Ascending aorta (tissue), 2 donors: ENCODE results near the gene DENND1B. TPM values are rescaled to one million over a fixed set of nuclear protein-coding genes. Genes with fewer than 3 reads are reported as not detected.

Experiments
- DNase-seq, 2 donors: peaks; one replicate each; pipeline ENCODE4 v3.0.0-alpha.2; 2019; ENCODE audit warnings: low spot score in 2 of 2
- H3K27ac ChIP-seq, 2 donors: fragments of 200-600 bp; sonication (generic); one replicate each; pipeline ENCODE4 v1.5.1; 2016 to 2017; ENCODE audit warnings: mild to moderate bottlenecking in 1 of 2
- H3K27me3 ChIP-seq: fragments of 200-600 bp; sonication (generic); one replicate; pipeline ENCODE4 v1.5.1; 2017
- H3K36me3 ChIP-seq, 2 donors: fragments of 200-600 bp; sonication (generic); one replicate each; pipeline ENCODE4 v1.5.1; 2016
- H3K4me1 ChIP-seq, 2 donors: fragments of 200-600 bp; sonication (generic); one replicate each; pipeline ENCODE4 v1.5.1; 2016 to 2017; ENCODE audit warnings: mild to moderate bottlenecking in 1 of 2
- H3K4me3 ChIP-seq, 2 donors: fragments of 200-600 bp; sonication (generic); one replicate each; pipeline ENCODE4 v1.5.1; 2016 to 2017; ENCODE audit warnings: mild to moderate bottlenecking in 1 of 2
- H3K9me3 ChIP-seq, 2 donors: fragments of 200-600 bp; sonication (generic); one replicate each; pipeline ENCODE4 v1.5.1; 2016
- intact Hi-C: fragments of 100-400 bp; cut with DNase I; formaldehyde crosslinking; loops from one replicate; pipeline ENCODE4 v1.15.1; 2023
- total RNA-seq: library from RNA; depleted of rRNA; stranded (reverse); fragments of >200 nt; gene quantifications from one replicate; pipeline ENCODE4 v1.1.0, GENCODE V29; 2016
- TF ChIP-seq, protein P1 (sequence below), 3 experiments: fragments of 200-600 bp in 2 of 3; fragments of 450-650 bp in 1 of 3; sonication (generic) in 2 of 3; IDR thresholded peaks; one replicate each; pipeline ENCODE4 v1.5.1; 2016 to 2019; ENCODE audit warnings: antibody characterized with exemption in 3 of 3, mild to moderate bottlenecking in 1 of 3, moderate library complexity in 1 of 3

The DENND1B gene
- total RNA-seq, 1 donor from 2014 or later, result 12.2 TPM

DNA sequence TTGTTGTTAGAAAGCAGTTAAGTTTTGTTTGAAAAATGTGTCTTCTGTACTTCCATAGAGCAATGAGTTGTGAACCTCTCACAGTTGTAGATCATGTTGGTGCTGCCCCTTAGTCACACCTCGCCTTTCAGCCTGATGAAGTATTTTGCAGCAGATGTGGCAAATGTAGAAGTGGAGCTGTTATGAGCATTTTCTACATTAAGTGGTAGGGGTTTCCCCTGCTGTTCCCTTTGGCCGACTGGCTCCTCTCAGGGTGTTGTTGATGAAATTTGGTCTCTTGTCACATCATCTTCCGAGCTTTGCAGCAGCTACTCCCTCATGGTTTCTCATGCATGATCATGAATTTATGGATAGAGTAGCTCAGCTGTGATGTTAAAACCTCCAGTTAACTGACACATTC, 33.6 kb upstream of the DENND1B start:
- no peaks in the 10 kb centered on the region for H3K9me3 ChIP-seq
- no peak overlapping the region for H3K27ac ChIP-seq
- no peak for DNase-seq
- TF ChIP-seq, protein P1, sequence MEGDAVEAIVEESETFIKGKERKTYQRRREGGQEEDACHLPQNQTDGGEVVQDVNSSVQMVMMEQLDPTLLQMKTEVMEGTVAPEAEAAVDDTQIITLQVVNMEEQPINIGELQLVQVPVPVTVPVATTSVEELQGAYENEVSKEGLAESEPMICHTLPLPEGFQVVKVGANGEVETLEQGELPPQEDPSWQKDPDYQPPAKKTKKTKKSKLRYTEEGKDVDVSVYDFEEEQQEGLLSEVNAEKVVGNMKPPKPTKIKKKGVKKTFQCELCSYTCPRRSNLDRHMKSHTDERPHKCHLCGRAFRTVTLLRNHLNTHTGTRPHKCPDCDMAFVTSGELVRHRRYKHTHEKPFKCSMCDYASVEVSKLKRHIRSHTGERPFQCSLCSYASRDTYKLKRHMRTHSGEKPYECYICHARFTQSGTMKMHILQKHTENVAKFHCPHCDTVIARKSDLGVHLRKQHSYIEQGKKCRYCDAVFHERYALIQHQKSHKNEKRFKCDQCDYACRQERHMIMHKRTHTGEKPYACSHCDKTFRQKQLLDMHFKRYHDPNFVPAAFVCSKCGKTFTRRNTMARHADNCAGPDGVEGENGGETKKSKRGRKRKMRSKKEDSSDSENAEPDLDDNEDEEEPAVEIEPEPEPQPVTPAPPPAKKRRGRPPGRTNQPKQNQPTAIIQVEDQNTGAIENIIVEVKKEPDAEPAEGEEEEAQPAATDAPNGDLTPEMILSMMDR (IDR thresholded peaks at IDR 0.05), result no peak
- H3K4me1 ChIP-seq, result no peaks in the 10 kb centered on the region
- H3K27me3 ChIP-seq, result no peaks in the 10 kb centered on the region
- no peak overlapping the region for H3K4me3 ChIP-seq
- H3K36me3 ChIP-seq, result no peaks in the 10 kb centered on the region
- intact Hi-C loops, result no loop called here

DNA sequence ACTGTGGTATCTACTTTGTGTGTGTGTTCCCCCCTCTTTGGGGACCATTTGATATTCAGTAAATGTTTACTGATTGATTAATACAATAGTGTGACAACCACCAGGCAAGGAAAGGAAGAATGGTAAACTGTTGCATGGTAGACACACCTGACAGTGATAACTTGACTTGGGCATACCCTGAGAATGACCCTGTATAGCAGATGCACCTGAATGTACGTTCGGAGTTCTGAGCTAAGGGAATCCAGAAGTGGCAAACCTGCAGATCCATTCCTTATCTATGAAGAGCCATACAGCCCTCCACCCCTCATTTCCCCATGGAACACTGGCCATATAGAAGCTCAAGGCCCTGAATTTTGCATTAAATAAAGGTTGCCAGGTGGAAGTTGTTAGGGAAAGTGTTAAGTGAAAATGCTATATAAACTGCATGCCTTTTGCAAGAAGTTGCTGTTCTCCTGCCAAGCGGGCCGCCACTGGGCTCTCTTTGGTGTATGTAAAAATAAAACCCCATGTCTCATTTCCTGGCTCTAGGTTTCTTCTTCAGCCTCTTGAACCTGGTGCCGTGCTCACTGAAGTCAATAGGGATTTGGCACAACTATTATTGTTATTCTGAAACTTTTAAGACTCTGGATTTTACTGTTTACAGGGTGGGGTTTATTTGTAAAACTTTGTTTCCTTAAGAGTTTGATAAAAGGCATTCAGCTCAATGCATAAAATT, 32.6 kb upstream of the DENND1B start:
- Histone ChIP-seq H3K4me3 (no peak overlapping the region), H3K36me3 (no peaks in the 10 kb centered on the region), H3K27me3 (no peaks in the 10 kb centered on the region), H3K27ac (no peak overlapping the region), H3K9me3 (no peaks in the 10 kb centered on the region), H3K4me1 (no peaks in the 10 kb centered on the region)
- TF ChIP-seq, protein P1 (IDR thresholded peaks at IDR 0.05), result no peak
- intact Hi-C loops, result no loop called here
- DNase-seq, result no peak

DNA sequence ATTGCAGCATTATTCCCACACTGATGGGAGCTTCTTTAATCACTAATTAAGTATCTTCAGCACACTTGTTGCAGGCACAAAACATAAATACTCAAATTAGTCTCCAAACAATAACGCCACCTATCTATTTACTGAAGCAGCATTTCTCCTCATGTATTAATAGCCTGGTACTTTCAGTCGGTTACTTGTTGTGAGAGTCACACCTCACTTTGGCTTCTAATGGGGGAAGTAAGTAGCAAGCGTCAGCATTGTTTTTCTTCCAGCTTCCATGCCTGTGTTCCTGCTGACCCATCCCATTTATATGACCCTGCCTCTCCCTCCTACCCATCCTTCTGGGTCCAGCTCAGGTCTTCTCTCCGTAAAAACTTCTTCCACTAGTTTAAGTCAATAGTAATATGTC, 31.9 kb upstream of the DENND1B start:
- TF ChIP-seq, protein P1 (IDR thresholded peaks at IDR 0.05), result no peak
- Histone ChIP-seq H3K36me3 (no peaks in the 10 kb centered on the region), H3K27me3 (no peaks in the 10 kb centered on the region), H3K9me3 (no peaks in the 10 kb centered on the region), H3K4me1 (no peaks in the 10 kb centered on the region), H3K4me3 (no peak overlapping the region), H3K27ac (no peak overlapping the region)
- intact Hi-C loops, result no loop called here
- no peak for DNase-seq

DNA sequence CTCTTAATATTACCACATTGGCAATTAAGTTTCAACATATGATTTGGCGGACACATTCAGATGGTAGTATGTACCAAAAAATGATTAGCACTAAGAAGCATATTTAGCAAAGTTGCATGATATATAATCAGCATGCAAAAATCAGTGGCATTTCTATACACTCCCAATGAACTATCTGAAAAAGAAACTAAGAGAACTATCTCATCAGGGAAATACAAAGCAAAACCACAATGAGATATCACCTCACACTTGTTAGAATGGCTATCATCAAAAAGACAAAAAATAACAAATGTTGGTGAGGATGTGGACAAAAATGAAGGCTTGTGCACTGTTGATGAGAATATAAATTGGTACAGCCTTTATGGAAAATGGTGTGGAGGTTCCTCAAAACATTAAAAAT, 31.4 kb upstream of the DENND1B start:
- TF ChIP-seq, protein P1 (IDR thresholded peaks at IDR 0.05), result no peak

DNA sequence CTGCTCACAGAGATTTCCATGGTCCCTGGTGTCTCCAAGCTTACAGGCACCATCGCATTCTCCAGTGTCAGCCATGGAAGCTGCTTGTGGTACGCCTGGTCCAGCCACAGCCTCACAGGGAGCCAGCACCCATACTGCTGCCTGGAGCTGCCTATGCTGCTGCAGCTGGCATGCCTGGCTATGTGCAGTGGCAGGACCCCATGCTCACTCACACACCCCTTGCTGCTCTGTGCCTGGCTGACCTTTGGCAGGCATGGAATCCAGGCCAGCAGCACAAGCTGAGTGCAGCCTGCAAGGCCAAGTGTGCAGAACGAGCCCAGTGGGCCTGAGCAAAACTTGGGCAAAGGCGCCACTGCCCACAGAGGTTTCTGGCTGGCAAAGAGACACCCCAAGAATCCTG, 26.4 kb upstream of the DENND1B start:
- intact Hi-C loops, result no loop called here
- TF ChIP-seq, protein P1 (IDR thresholded peaks at IDR 0.05), result no peak

More for the DNA sequence above, 31.4 kb upstream of the DENND1B start:
- H3K4me3 ChIP-seq, result no peak overlapping the region
- no peaks in the 10 kb centered on the region for H3K4me1 ChIP-seq
- intact Hi-C loops, result no loop called here
- no peaks in the 10 kb centered on the region for H3K36me3 ChIP-seq
- H3K9me3 ChIP-seq, result no peaks in the 10 kb centered on the region
- H3K27me3 ChIP-seq, result no peaks in the 10 kb centered on the region
- DNase-seq, result no peak
- H3K27ac ChIP-seq, result no peak overlapping the region

More for the DNA sequence above, 26.4 kb upstream of the DENND1B start:
- H3K9me3 ChIP-seq, result peaks cover 0 to 8% of the 10 kb centered on the region in 2 donors
- no peak overlapping the region for H3K4me3 ChIP-seq
- H3K4me1 ChIP-seq, result no peaks in the 10 kb centered on the region
- DNase-seq, result no peak
- H3K27ac ChIP-seq, result no peak overlapping the region
- H3K36me3 ChIP-seq, result no peaks in the 10 kb centered on the region
- H3K27me3 ChIP-seq, result no peaks in the 10 kb centered on the region
